Measurements from ENCODE around the gene FTSJ1.

Gene FTSJ1

GRCh38 chrX:48508400-48509244 lies 32.6 kb downstream of the FTSJ1 start, which contains the start of gene PORCN:
PORCN (plus strand) TSS chrX:48508992; CDS start chrX:48509821, 829 bp downstream.
- Histone ChIP-seq H2AFZ (ENCODE audit: low read length) (peak within 1 kb of the TSS; percentile 82), H3K27ac (ENCODE audit: low read length) (peak within 1 kb of the TSS; percentile 73), H4K20me1 (ENCODE audit: insufficient read depth, low read length) (no peaks in the 10 kb centered on the region), H3K9ac (ENCODE audit: low read length) (peak within 1 kb of the TSS; percentile 84), H3K79me2 (ENCODE audit: low read length) (no peaks in the 10 kb centered on the region), H3K4me1 (ENCODE audit: low read length) (no peaks in the 10 kb centered on the region), H3K9me3 (replicated peaks; ENCODE audit: insufficient read depth, low read length) (no peaks in the 10 kb centered on the region), H3K36me3 (replicated peaks; ENCODE audit: insufficient read depth, low read length) (no peaks in the 10 kb centered on the region), H3K9me2 (replicated peaks; ENCODE audit: insufficient read depth, low read length) (no peaks in the 10 kb centered on the region), H3K4me2 (ENCODE audit: low read depth, low read length) (peak within 1 kb of the TSS; percentile 70), H3K4me3 (ENCODE audit: low read length) (peak within 1 kb of the TSS; percentile 81), H3K27me3 (replicated peaks; ENCODE audit: insufficient read depth, low read length) (no peaks in the 10 kb centered on the region), H3F3A (ENCODE audit: insufficient read depth, low read length) (no peaks in the 10 kb centered on the region)
- peak; percentile 70 for DNase-seq
- no peak for TF ChIP-seq CTCF (IDR thresholded peaks at IDR 0.05; ENCODE audit: low read length)
- no peak for TF ChIP-seq EZH2phosphoT487 (IDR thresholded peaks at IDR 0.05; ENCODE audit: low read length)
- TF ChIP-seq EZH2 (optimal IDR thresholded peaks at IDR 0.05; ENCODE audit: low read depth, low read length): no peak

GRCh38 chrX:48509245-48509590 lies 33.2 kb downstream of the FTSJ1 start:
- Histone ChIP-seq H3F3A (ENCODE audit: insufficient read depth, low read length) (no peaks in the 10 kb centered on the region), H4K20me1 (ENCODE audit: insufficient read depth, low read length) (no peaks in the 10 kb centered on the region), H3K27ac (ENCODE audit: low read length) (no peak overlapping the region), H3K9me2 (replicated peaks; ENCODE audit: insufficient read depth, low read length) (no peaks in the 10 kb centered on the region), H3K36me3 (replicated peaks; ENCODE audit: insufficient read depth, low read length) (no peaks in the 10 kb centered on the region), H3K4me1 (ENCODE audit: low read length) (no peaks in the 10 kb centered on the region), H3K27me3 (replicated peaks; ENCODE audit: insufficient read depth, low read length) (no peaks in the 10 kb centered on the region), H3K4me2 (ENCODE audit: low read depth, low read length) (peak overlapping the region; percentile 70; the same call in 1 of the 2 replicates), H3K9ac (ENCODE audit: low read length) (peak overlapping the region; percentile 84), H3K9me3 (replicated peaks; ENCODE audit: insufficient read depth, low read length) (no peaks in the 10 kb centered on the region), H3K79me2 (ENCODE audit: low read length) (no peaks in the 10 kb centered on the region), H3K4me3 (ENCODE audit: low read length) (peak overlapping the region; percentile 81), H2AFZ (ENCODE audit: low read length) (peak overlapping the region; percentile 78)
- DNase-seq: no peak
- no peak for TF ChIP-seq EZH2phosphoT487 (IDR thresholded peaks at IDR 0.05; ENCODE audit: low read length)
- TF ChIP-seq EZH2 (optimal IDR thresholded peaks at IDR 0.05; ENCODE audit: low read depth, low read length): no peak
- no peak for TF ChIP-seq CTCF (IDR thresholded peaks at IDR 0.05; ENCODE audit: low read length)

- Histone ChIP-seq H3K9me2 (replicated peaks; ENCODE audit: insufficient read depth, low read length) (no peaks in the 10 kb centered on the region), H3F3A (ENCODE audit: insufficient read depth, low read length) (no peaks in the 10 kb centered on the region), H3K27me3 (replicated peaks; ENCODE audit: insufficient read depth, low read length) (no peaks in the 10 kb centered on the region), H3K36me3 (replicated peaks; ENCODE audit: insufficient read depth, low read length) (no peaks in the 10 kb centered on the region), H3K27ac (ENCODE audit: low read length) (no peak overlapping the region), H3K9me3 (replicated peaks; ENCODE audit: insufficient read depth, low read length) (no peaks in the 10 kb centered on the region), H2AFZ (ENCODE audit: low read length) (0 out of 2 replicates have a peak overlapping the region, but pooled peaks have one; percentile 78), H3K4me1 (ENCODE audit: low read length) (no peaks in the 10 kb centered on the region), H3K4me3 (ENCODE audit: low read length) (peak overlapping the region; percentile 81), H3K4me2 (ENCODE audit: low read depth, low read length) (peak overlapping the region; percentile 70; the same call in 1 of the 2 replicates), H4K20me1 (ENCODE audit: insufficient read depth, low read length) (no peaks in the 10 kb centered on the region), H3K9ac (ENCODE audit: low read length) (peak overlapping the region; percentile 84; the same call in 1 of the 2 replicates), H3K79me2 (ENCODE audit: low read length) (no peaks in the 10 kb centered on the region)
- TF ChIP-seq EZH2phosphoT487 (IDR thresholded peaks at IDR 0.05; ENCODE audit: low read length) (no peak), CTCF (IDR thresholded peaks at IDR 0.05; ENCODE audit: low read length) (no peak), EZH2 (optimal IDR thresholded peaks at IDR 0.05; ENCODE audit: low read depth, low read length) (no peak)
- DNase-seq: no peak
Observed at GRCh38 chrX:48509619-48510018, 33.6 kb downstream of the FTSJ1 start.

Measured in MM.1S (cell line).